DOHH2 (cell line): Measurements from ENCODE around the gene OPA3.

ENCODE experiments used
- H3F3A ChIP-seq: fragments of 200-600 bp; sonication (generic), shearing (Covaris generic); 2 replicates; pipeline ENCODE4 v1.6.0; 2016; ENCODE audit warnings: antibody characterized with exemption, mild to moderate bottlenecking; ENCODE audit not compliant: control insufficient read depth, insufficient read depth
- H3K27ac ChIP-seq: fragments of 200-600 bp; sonication (generic); 2 replicates; pipeline ENCODE4 v1.5.1; 2014; ENCODE audit warnings: low read depth, mild to moderate bottlenecking, low read length, moderate library complexity
- H3K27me3 ChIP-seq: fragments of 200-600 bp; sonication (generic); 2 replicates; pipeline ENCODE4 v1.6.1; 2014; ENCODE audit warnings: mild to moderate bottlenecking, low read length, mixed read lengths; ENCODE audit not compliant: control insufficient read depth
- H3K36me3 ChIP-seq: fragments of 200-600 bp; sonication (generic); 2 replicates; pipeline ENCODE4 v1.6.1; 2014; ENCODE audit warnings: mild to moderate bottlenecking, low read length, moderate library complexity, mixed read lengths; ENCODE audit not compliant: control insufficient read depth
- H3K4me1 ChIP-seq: fragments of 200-600 bp; sonication (generic); 2 replicates; pipeline ENCODE4 v1.6.1; 2014; ENCODE audit warnings: mild to moderate bottlenecking, low read length, mixed read lengths; ENCODE audit not compliant: control insufficient read depth
- H3K4me2 ChIP-seq: fragments of 200-600 bp; sonication (generic); 2 replicates; pipeline ENCODE4 v1.6.0; 2014; ENCODE audit warnings: mild to moderate bottlenecking, low read length, moderate library complexity
- H3K4me3 ChIP-seq: fragments of 200-600 bp; sonication (generic); 2 replicates; pipeline ENCODE4 v1.5.1; 2014; ENCODE audit warnings: mild to moderate bottlenecking, low read length, mixed read lengths
- H3K79me2 ChIP-seq: fragments of 200-600 bp; sonication (generic); 2 replicates; pipeline ENCODE4 v1.6.1; 2014; ENCODE audit warnings: mild to moderate bottlenecking, low read length, mixed read lengths; ENCODE audit not compliant: control insufficient read depth
- H3K9me2 ChIP-seq: fragments of 200-600 bp; sonication (generic); replicated peaks from 2 replicates; pipeline ENCODE4 v1.6.1; 2014; ENCODE audit warnings: mild to moderate bottlenecking, low read length, mixed read lengths; ENCODE audit not compliant: control insufficient read depth
- H3K9me3 ChIP-seq: fragments of 200-600 bp; sonication (generic); 2 replicates; pipeline ENCODE4 v1.6.1; 2014; ENCODE audit warnings: antibody characterized with exemption, low read length, mixed read lengths; ENCODE audit not compliant: control insufficient read depth, insufficient read depth
- H4K20me1 ChIP-seq: fragments of 200-600 bp; sonication (generic); 2 replicates; pipeline ENCODE4 v1.6.0; 2014; ENCODE audit warnings: low read depth, mild to moderate bottlenecking, antibody characterized with exemption, low read length, moderate library complexity; ENCODE audit not compliant: control insufficient read depth, insufficient read depth
- CTCF ChIP-seq: fragments of 200-600 bp; sonication (generic); IDR thresholded peaks from one replicate; pipeline ENCODE4 v1.5.1; 2014; ENCODE audit warnings: antibody characterized with exemption, mild to moderate bottlenecking, low read depth, low read length; ENCODE audit not compliant: poor library complexity, severe bottlenecking
- EZH2phosphoT487 ChIP-seq: fragments of 200-600 bp; sonication (generic); IDR thresholded peaks from 2 replicates; pipeline ENCODE4 v1.6.1; 2017; ENCODE audit warnings: borderline replicate concordance, mild to moderate bottlenecking, antibody characterized with exemption, low read length, moderate library complexity, mixed read lengths

The OPA3 gene

GRCh38 chr19:45564131-45564780 is 20.3 kb downstream of the OPA3 start:
- H3K4me1 ChIP-seq: peaks cover 28% of the 10 kb centered on the region
- peak overlapping the region; percentile 50; the same call in 1 of the 2 replicates for H3K27ac ChIP-seq
- peaks cover under 1% of the 10 kb centered on the region; the same call in 1 of the 2 replicates for H3F3A ChIP-seq
- H3K27me3 ChIP-seq: no peaks in the 10 kb centered on the region
- H4K20me1 ChIP-seq: no peaks in the 10 kb centered on the region
- H3K9me2 ChIP-seq: no peaks in the 10 kb centered on the region
- H3K9me3 ChIP-seq: no peaks in the 10 kb centered on the region
- H3K4me2 ChIP-seq: peak overlapping the region; percentile 43
- no peaks in the 10 kb centered on the region for H3K36me3 ChIP-seq
- H3K79me2 ChIP-seq: peaks cover 12% of the 10 kb centered on the region
- TF ChIP-seq CTCF: no peak
- peak overlapping the region; percentile 15; the same call in 1 of the 2 replicates for H3K4me3 ChIP-seq

DNA sequence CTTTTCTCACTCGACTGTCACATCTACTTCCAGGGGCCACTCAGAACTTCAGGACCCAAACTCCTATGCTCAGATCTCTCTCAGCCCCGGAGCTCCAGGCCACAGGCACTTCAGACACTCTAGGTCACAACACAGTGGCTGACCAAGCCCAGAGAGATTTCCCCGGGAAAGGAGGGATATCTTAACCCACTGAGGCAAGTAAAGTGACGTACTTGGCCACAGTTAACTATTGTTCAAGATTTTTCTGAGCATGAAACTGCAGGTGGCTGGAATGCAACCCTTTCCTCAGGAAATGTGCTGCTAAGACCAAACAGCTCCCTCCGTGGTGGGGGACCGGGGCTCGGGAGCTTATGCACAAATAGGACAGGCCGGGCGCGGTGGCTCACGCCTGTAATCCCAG is 23.9 kb downstream of the OPA3 start:
- TF ChIP-seq EZH2phosphoT487: no peak
- TF ChIP-seq CTCF: no peak
- H3K36me3 ChIP-seq: no peaks in the 10 kb centered on the region
- H3K4me2 ChIP-seq: no peak overlapping the region
- H3K27ac ChIP-seq: no peak overlapping the region
- H3K4me1 ChIP-seq: peaks cover 41% of the 10 kb centered on the region
- peaks cover 21% of the 10 kb centered on the region for H3K79me2 ChIP-seq
- no peak overlapping the region for H3K4me3 ChIP-seq
- H3K27me3 ChIP-seq: no peaks in the 10 kb centered on the region
- H4K20me1 ChIP-seq: no peaks in the 10 kb centered on the region
- no peaks in the 10 kb centered on the region for H3K9me2 ChIP-seq
- H3K9me3 ChIP-seq: no peaks in the 10 kb centered on the region
- H3F3A ChIP-seq: 0 out of 2 replicates have a peak, but pooled peaks cover 4% of the 10 kb centered on the region

- H3K9me3 ChIP-seq: no peaks in the 10 kb centered on the region
- no peak overlapping the region for H3K4me3 ChIP-seq
- H3K79me2 ChIP-seq: peaks cover 21% of the 10 kb centered on the region
- no peaks in the 10 kb centered on the region for H3K36me3 ChIP-seq
- no peak for TF ChIP-seq EZH2phosphoT487
- no peak for TF ChIP-seq CTCF
- H3K9me2 ChIP-seq: no peaks in the 10 kb centered on the region
- peaks cover 41% of the 10 kb centered on the region for H3K4me1 ChIP-seq
- no peak overlapping the region for H3K27ac ChIP-seq
- H4K20me1 ChIP-seq: no peaks in the 10 kb centered on the region
- H3K4me2 ChIP-seq: no peak overlapping the region
- no peaks in the 10 kb centered on the region for H3K27me3 ChIP-seq
- 0 out of 2 replicates have a peak, but pooled peaks cover 4% of the 10 kb centered on the region for H3F3A ChIP-seq
Measured at GRCh38 chr19:45560038-45560437, 24.6 kb downstream of the OPA3 start.
